GM12878 (cell line): ENCODE data around the gene STON2. TPM values are rescaled to one million over a fixed set of nuclear protein-coding genes. Genes with fewer than 3 reads are reported as not detected.

Experiments
- ATAC-seq: fragments of 200-7000 bp; cut with Tn5 transposase; 3 replicates; pipeline ENCODE4 v1.9.1; 2020; ENCODE audit warnings: mild to moderate bottlenecking, moderate library complexity
- BruUV-seq: library from RNA; stranded (reverse); fragments of 400-500 nt; replicated peaks from 2 replicates; lab custom pipeline; 2021; lab: Mats Ljungman, UMichigan
- CTCF ChIA-PET: fragments of 300-600 bp; sonication (Branson Sonifier 250); formaldehyde crosslinking; extraction: SDS; loops from one replicate; lab custom pipeline; 2021; ENCODE audit warnings: inconsistent platforms; lab: Yijun Ruan, JAX
- POLR2A ChIA-PET: fragments of 350-600 bp; formaldehyde crosslinking; extraction: SDS; loops from one replicate; lab custom pipeline; 2021; ENCODE audit warnings: inconsistent platforms; lab: Charles Lee
- RAD21 ChIA-PET: fragments of 300-600 bp; sonication (Branson Sonifier 250); formaldehyde crosslinking; loops from one replicate; lab custom pipeline; 2023; ENCODE audit warnings: antibody characterized with exemption; ENCODE audit not compliant: unreplicated experiment; lab: Charles Lee
- SMC1A ChIA-PET: fragments of 300-600 bp; sonication (Branson Sonifier 250); formaldehyde crosslinking; loops from one replicate; lab custom pipeline; 2023; ENCODE audit not compliant: unreplicated experiment, uncharacterized antibody; lab: Charles Lee
- DNase-seq: peaks from one replicate; pipeline ENCODE4 v3.0.0-alpha.2; 2011; ENCODE audit warnings: low read depth, low spot score
- FAIRE-seq: peaks from 3 replicates; lab custom pipeline; 2011; peaks lifted over from hg19 to GRCh38; lab: Jason Lieb, UNC
- H2AFZ ChIP-seq: 2 replicates; pipeline ENCODE4 v1.6.0; 2011; ENCODE audit warnings: low read depth, low read length, control low read depth; ENCODE audit not compliant: control insufficient read depth
- H3K27ac ChIP-seq: 2 replicates; pipeline ENCODE4 v1.5.1; 2011; ENCODE audit warnings: control low read depth; ENCODE audit not compliant: control insufficient read depth, insufficient read depth
- H3K27me3 ChIP-seq, 2 experiments: replicated peaks in 1 of 2; 2 replicates each; pipeline versions ENCODE4 v1.6.0 to v1.6.1; 2011; ENCODE audit warnings: low read length in 1 of 2; ENCODE audit not compliant: control insufficient read depth in 2 of 2, insufficient read depth in 2 of 2
- H3K36me3 ChIP-seq, 2 experiments: 2 replicates each; pipeline ENCODE4 v1.5.1; 2011; ENCODE audit warnings: low read length in 1 of 2; ENCODE audit not compliant: control insufficient read depth in 2 of 2, insufficient read depth in 2 of 2
- H3K4me1 ChIP-seq: 2 replicates; pipeline ENCODE4 v1.6.1; 2011; ENCODE audit warnings: mild to moderate bottlenecking, low read length, moderate library complexity, mixed read lengths; ENCODE audit not compliant: control insufficient read depth, insufficient read depth
- H3K4me2 ChIP-seq: 2 replicates; pipeline ENCODE4 v1.6.0; 2011; ENCODE audit warnings: control low read depth; ENCODE audit not compliant: control insufficient read depth, insufficient read depth
- H3K4me3 ChIP-seq: fragments of 200-600 bp; sonication (generic); 2 replicates; pipeline ENCODE4 v1.5.1; 2016
- H3K79me2 ChIP-seq: 2 replicates; pipeline ENCODE4 v1.6.0; 2011; ENCODE audit warnings: low read length; ENCODE audit not compliant: control insufficient read depth, insufficient read depth
- H3K9ac ChIP-seq: 2 replicates; pipeline ENCODE4 v1.8.0; 2011; ENCODE audit warnings: low read length, control low read depth, mixed read lengths; ENCODE audit not compliant: control insufficient read depth, insufficient read depth
- H3K9me3 ChIP-seq: replicated peaks from 3 replicates; pipeline ENCODE4 v1.5.1; 2011; ENCODE audit warnings: mild to moderate bottlenecking, low read length; ENCODE audit not compliant: control insufficient read depth, insufficient read depth
- H4K20me1 ChIP-seq: 2 replicates; pipeline ENCODE4 v1.6.0; 2011; ENCODE audit not compliant: control insufficient read depth, insufficient read depth
- BMI1 ChIP-seq: fragments of 450-650 bp; IDR thresholded peaks from 2 replicates; pipeline ENCODE4 v1.6.1; 2016; ENCODE audit warnings: mild to moderate bottlenecking, moderate library complexity, borderline replicate concordance
- CREM ChIP-seq: IDR thresholded peaks from 2 replicates; pipeline ENCODE4 v1.6.1; 2014; ENCODE audit warnings: antibody characterized with exemption, low read depth
- NR2F1 ChIP-seq: fragments of 450-650 bp; conservative IDR thresholded peaks from 2 replicates; pipeline ENCODE4 v1.6.1; 2017; ENCODE audit warnings: mild to moderate bottlenecking
- POU2F2 ChIP-seq: IDR thresholded peaks from 3 replicates; pipeline ENCODE4 v1.6.1; 2011; ENCODE audit warnings: low read depth, mild to moderate bottlenecking, low read length, borderline replicate concordance
- SRF ChIP-seq, 2 experiments: IDR thresholded peaks; 2 replicates each; pipeline ENCODE4 v1.6.1; 2011; ENCODE audit warnings: low read depth in 2 of 2, low read length in 2 of 2, mild to moderate bottlenecking in 1 of 2, moderate library complexity in 1 of 2
- STAT3 ChIP-seq: IDR thresholded peaks from 2 replicates; pipeline ENCODE4 v1.6.1; 2011; ENCODE audit warnings: low read depth, low read length, improper control_type of control experiment
- SUPT20H ChIP-seq: IDR thresholded peaks from 2 replicates; pipeline ENCODE4 v1.6.1; 2011; ENCODE audit warnings: low read depth, mild to moderate bottlenecking, low read length, moderate library complexity, borderline replicate concordance; ENCODE audit not compliant: control insufficient read depth
- WGBS: methylation state at CpG from one replicate; pipeline ENCODE4 v1.1.6; 2016; ENCODE audit warnings: low lambda C conversion rate; ENCODE audit not compliant: insufficient replicate concordance, insufficient coverage; ENCODE audit errors: missing lambda C conversion rate; 5-methylcytosine and 5-hydroxymethylcytosine counted together
- in situ Hi-C: fragments of 300-500 bp; cut with MboI; formaldehyde crosslinking; loops from 9 replicates; pipeline ENCODE4 v1.14.3; 2018; ENCODE audit warnings: mixed read lengths
- intact Hi-C: fragments of 100-400 bp; cut with micrococcal nuclease; formaldehyde crosslinking; loops from one replicate; pipeline ENCODE4 v1.14.2; 2022; ENCODE audit not compliant: unreplicated experiment
- polyA plus RNA-seq, 11 experiments: library from polyadenylated mRNA; depleted of rRNA in 4 of 11; unstranded in 6 of 11; stranded (reverse) in 5 of 11; fragments of >200 nt; fragmentation: Nextera tagmentation in 4 of 11; fragmentation: Illumina TruSeq in 1 of 11; extraction: Ambion mirVana in 4 of 11; extraction: Trizol in 1 of 11; gene quantifications; 1 replicate in 1 of 11; 2 replicates in 10 of 11; pipeline versions ENCODE4 v1.2.1 to v1.2.3, GENCODE V29; 2011 to 2016; ENCODE audit warnings: inconsistent platforms in 2 of 11, missing spikeins in 2 of 11, low read depth in 1 of 11
- total RNA-seq, 4 experiments: library from RNA; depleted of rRNA in 3 of 4; stranded (reverse); fragments of >200 nt in 3 of 4; fragmentation: Illumina TruSeq in 1 of 4; extraction: Trizol in 1 of 4; gene quantifications; 2 replicates each; pipeline versions ENCODE4 v1.2.1 to v1.2.3, GENCODE V29; 2013 to 2021
- TF ChIP-seq, protein P1 (sequence below): fragments of 450-650 bp; IDR thresholded peaks from 2 replicates; pipeline ENCODE4 v1.6.1; 2017; ENCODE audit warnings: mild to moderate bottlenecking, moderate library complexity

Gene STON2
- total and polyA plus RNA-seq, 10 of the 15 experiments (the other 5 are each of a cell fraction or from before 2014, with no cell fraction given): 0.03 to 0.13 (median 0.03) TPM; not detected in 7

DNA sequence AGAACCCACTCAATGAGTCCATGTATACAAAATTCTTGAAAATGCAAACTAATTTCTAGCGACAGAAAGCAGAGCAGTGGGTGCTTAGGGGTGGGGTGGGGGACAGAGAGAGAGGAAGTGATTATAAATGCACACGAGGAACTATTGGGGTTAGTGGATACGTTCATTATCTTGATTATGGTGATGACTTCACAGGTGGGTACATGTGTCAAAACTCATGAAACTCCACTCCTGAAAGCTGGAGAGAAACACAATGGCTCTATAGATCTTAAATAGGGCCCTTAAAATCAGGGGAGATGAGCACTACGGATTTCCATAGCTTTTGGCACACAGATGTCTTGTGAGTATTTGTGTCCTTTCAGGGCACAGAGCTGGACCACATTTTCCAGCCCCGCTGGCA lies 59.9 kb downstream of the STON2 start:
- intact Hi-C loops: no loop called here
- no peak overlapping the region for H3K4me3 ChIP-seq
- 13% methylated on average over 5 of the region's 5 CpGs for WGBS
- no peaks in the 10 kb centered on the region for H3K79me2 ChIP-seq
- no peaks in the 10 kb centered on the region for H3K9me3 ChIP-seq
- ChIA-PET CTCF (no interaction called here), RAD21 (no interaction called here), POLR2A (no interaction called here), SMC1A (no interaction called here)
- H3K9ac ChIP-seq: no peak overlapping the region
- no peak for TF ChIP-seq NR2F1
- TF ChIP-seq POU2F2: no peak
- TF ChIP-seq, protein P1, sequence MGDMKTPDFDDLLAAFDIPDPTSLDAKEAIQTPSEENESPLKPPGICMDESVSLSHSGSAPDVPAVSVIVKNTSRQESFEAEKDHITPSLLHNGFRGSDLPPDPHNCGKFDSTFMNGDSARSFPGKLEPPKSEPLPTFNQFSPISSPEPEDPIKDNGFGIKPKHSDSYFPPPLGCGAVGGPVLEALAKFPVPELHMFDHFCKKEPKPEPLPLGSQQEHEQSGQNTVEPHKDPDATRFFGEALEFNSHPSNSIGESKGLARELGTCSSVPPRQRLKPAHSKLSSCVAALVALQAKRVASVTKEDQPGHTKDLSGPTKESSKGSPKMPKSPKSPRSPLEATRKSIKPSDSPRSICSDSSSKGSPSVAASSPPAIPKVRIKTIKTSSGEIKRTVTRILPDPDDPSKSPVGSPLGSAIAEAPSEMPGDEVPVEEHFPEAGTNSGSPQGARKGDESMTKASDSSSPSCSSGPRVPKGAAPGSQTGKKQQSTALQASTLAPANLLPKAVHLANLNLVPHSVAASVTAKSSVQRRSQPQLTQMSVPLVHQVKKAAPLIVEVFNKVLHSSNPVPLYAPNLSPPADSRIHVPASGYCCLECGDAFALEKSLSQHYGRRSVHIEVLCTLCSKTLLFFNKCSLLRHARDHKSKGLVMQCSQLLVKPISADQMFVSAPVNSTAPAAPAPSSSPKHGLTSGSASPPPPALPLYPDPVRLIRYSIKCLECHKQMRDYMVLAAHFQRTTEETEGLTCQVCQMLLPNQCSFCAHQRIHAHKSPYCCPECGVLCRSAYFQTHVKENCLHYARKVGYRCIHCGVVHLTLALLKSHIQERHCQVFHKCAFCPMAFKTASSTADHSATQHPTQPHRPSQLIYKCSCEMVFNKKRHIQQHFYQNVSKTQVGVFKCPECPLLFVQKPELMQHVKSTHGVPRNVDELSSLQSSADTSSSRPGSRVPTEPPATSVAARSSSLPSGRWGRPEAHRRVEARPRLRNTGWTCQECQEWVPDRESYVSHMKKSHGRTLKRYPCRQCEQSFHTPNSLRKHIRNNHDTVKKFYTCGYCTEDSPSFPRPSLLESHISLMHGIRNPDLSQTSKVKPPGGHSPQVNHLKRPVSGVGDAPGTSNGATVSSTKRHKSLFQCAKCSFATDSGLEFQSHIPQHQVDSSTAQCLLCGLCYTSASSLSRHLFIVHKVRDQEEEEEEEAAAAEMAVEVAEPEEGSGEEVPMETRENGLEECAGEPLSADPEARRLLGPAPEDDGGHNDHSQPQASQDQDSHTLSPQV: no peak
- no peak for TF ChIP-seq CREM
- no peak for TF ChIP-seq SRF (IDR thresholded peaks at IDR 0.05; ENCODE audit: low read depth in 2 of 2, low read length in 2 of 2)
- TF ChIP-seq BMI1: no peak
- no peak for TF ChIP-seq SUPT20H
- no peak for TF ChIP-seq STAT3
- DNase-seq: no peak
- no peaks in the 10 kb centered on the region; a peak in 1 of 4 replicates for H3K27me3 ChIP-seq
- BruUV-seq: no TSS peak
- no peak for ATAC-seq
- H4K20me1 ChIP-seq: no peaks in the 10 kb centered on the region
- H3K4me1 ChIP-seq: no peaks in the 10 kb centered on the region
- no peaks in the 10 kb centered on the region for H3K36me3 ChIP-seq
- H3K4me2 ChIP-seq: no peak overlapping the region
- H2AFZ ChIP-seq: no peak overlapping the region
- no peak for FAIRE-seq
- no peak overlapping the region for H3K27ac ChIP-seq
- in situ Hi-C loops: no loop called here
